GM12864 (cell line): ENCODE data around the gene SESTD1.
A peak's percentile ranks its signal among the peaks of the same experiment; 100 is the strongest.
"Not testable (repeated sequence)": the region's sequence is repeated elsewhere in the genome, so short reads cannot be mapped to it uniquely, and the experiment has no call there.

Experiments
- DNase-seq: peaks from one replicate; pipeline ENCODE4 v3.0.0-alpha.2; 2011; ENCODE audit warnings: low read depth
- H3K4me3 ChIP-seq: 2 replicates; pipeline ENCODE4 v1.5.1; 2011; ENCODE audit warnings: mild to moderate bottlenecking, low read depth, low read length, control low read depth
- TF ChIP-seq, protein P1 (sequence below): IDR thresholded peaks from 2 replicates; pipeline ENCODE4 v1.5.1; 2011; ENCODE audit warnings: low read depth, mild to moderate bottlenecking, moderate library complexity, low read length, control low read depth, inconsistent platforms; ENCODE audit errors: missing control alignments

The SESTD1 gene

DNA sequence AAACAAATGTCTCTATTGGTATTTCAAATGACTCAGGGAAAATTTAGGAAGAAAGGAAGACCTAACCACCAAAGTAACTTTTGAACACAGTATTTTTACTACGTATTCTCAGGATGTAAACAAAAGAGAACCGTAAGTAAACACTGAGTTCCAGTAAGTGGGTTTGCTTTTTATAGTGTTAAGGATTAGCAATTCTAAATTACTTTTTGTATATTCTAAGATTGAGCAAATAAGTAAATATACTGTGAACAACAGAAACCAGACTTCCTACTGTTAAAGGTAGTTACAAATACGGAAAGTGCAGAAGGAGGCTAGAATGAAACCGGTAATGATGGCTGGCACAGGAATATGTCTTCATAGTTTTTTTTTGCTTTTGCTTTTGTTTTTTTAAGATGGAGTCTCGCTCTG lies 31.5 kb downstream of the SESTD1 start:
- TF ChIP-seq, protein P1, sequence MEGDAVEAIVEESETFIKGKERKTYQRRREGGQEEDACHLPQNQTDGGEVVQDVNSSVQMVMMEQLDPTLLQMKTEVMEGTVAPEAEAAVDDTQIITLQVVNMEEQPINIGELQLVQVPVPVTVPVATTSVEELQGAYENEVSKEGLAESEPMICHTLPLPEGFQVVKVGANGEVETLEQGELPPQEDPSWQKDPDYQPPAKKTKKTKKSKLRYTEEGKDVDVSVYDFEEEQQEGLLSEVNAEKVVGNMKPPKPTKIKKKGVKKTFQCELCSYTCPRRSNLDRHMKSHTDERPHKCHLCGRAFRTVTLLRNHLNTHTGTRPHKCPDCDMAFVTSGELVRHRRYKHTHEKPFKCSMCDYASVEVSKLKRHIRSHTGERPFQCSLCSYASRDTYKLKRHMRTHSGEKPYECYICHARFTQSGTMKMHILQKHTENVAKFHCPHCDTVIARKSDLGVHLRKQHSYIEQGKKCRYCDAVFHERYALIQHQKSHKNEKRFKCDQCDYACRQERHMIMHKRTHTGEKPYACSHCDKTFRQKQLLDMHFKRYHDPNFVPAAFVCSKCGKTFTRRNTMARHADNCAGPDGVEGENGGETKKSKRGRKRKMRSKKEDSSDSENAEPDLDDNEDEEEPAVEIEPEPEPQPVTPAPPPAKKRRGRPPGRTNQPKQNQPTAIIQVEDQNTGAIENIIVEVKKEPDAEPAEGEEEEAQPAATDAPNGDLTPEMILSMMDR = no peak
- no peak for DNase-seq
- H3K4me3 ChIP-seq = no peak overlapping the region

DNA sequence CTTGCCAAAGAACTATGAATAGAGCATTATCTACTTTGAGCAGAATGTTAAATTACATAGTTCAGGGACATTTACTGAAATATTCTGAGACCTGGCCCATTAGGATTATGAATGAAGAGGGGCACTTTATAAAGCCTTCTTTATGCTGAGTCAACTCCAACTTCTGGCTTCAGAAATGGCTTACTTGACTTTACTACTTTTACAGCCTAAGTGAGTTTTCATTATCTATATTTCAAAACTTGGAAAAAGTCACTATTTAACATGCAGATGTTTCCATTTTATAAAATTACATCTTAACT lies 37.7 kb downstream of the SESTD1 start:
- no peak overlapping the region for H3K4me3 ChIP-seq
- TF ChIP-seq, protein P1 = no peak
- DNase-seq = no peak

- no peak for DNase-seq
- TF ChIP-seq, protein P1 = no peak
- H3K4me3 ChIP-seq = no peak overlapping the region
Observed at GRCh38 chr2:179226203-179226960, 38.2 kb downstream of the SESTD1 start.

- no peak overlapping the region for H3K4me3 ChIP-seq
- DNase-seq = no peak
- TF ChIP-seq, protein P1 = no peak
Observed at GRCh38 chr2:179224361-179224760, 40.3 kb downstream of the SESTD1 start.

DNA sequence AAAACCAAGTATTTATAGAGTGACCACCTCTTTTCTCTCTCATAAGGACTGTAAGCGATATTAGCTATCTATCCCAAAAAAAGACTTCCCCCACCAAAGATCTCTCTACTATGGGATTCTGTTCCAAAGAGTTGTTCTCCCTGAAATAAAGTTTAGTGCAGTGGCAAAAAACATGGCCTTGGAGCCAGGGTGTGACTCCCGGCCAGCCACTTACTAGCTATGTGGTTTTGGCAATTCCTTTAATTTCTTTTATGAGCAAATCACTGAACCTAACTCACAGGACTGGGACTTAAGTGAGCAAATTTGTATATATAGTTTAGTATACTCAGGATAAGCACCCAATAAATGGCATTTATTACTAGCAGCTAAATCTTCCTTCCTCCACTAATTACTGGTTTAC lies 42.6 kb downstream of the SESTD1 start:
- no peak overlapping the region for H3K4me3 ChIP-seq
- TF ChIP-seq, protein P1 = no peak
- DNase-seq = no peak

DNA sequence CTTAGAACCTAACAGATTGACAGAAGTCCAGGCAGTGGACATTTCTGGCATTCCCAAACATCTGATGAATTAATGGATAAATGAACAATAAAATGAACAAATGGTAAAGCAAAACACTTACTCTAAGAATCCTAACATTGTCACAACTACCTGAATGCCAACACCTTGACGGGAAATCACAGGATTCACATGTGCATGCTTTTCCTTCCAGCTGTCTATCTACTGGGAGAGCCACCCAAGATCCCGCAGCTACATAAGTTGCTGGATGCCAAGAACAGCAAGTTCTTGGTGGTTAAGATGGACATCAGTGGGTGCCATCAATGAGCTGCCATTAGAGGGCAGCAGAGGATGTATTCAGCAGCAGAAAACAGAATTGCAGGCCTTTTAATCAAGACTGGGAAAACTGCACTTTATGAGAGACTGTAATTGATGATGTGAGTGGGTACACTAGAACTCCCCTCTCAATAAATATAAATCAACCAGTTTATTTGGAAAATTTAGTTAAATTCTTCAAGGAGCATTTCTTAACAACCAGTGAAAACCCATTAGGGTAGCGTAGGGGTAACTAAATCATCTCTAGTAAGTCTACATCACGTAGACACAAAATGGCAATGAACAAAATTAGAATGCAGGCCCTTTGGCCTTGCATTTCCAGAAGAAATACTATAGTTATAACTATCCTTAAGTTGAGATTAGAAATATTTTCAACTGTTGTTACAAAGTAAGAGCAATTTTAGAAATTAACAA lies 45.6 kb downstream of the SESTD1 start:
- TF ChIP-seq, protein P1 = peak; percentile 89
- no peak overlapping the region for H3K4me3 ChIP-seq
- peak; percentile 37 for DNase-seq

DNA sequence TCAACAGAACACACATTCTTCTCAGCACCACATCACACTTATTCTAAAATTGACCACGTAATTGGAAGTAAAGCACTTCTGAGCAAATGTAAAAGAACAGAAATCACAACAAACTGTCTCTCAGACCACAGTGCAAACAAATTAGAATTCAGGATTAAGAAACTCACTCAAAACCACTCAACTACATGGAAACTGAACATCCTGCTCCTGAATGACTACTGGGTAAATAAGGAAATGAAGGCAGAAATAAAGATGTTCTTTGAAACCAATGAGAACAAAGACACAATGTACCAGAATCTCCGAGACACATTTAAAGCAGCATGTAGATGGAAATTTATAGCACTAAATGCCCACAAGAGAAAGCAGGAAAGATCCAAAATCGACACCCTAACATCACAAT lies 50.0 kb downstream of the SESTD1 start:
- H3K4me3 ChIP-seq, DNase-seq: not testable (repeated sequence)
